HG03095 (cell line): Measurements from ENCODE around the gene USF1.

ENCODE experiments used
- ATAC-seq: cut with Tn5 transposase; IDR thresholded peaks from one replicate; pipeline ENCODE4 v1.9.1; 2021; ENCODE audit warnings: moderate library complexity; ENCODE audit not compliant: unreplicated experiment

Gene USF1, protein sequence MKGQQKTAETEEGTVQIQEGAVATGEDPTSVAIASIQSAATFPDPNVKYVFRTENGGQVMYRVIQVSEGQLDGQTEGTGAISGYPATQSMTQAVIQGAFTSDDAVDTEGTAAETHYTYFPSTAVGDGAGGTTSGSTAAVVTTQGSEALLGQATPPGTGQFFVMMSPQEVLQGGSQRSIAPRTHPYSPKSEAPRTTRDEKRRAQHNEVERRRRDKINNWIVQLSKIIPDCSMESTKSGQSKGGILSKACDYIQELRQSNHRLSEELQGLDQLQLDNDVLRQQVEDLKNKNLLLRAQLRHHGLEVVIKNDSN

DNA sequence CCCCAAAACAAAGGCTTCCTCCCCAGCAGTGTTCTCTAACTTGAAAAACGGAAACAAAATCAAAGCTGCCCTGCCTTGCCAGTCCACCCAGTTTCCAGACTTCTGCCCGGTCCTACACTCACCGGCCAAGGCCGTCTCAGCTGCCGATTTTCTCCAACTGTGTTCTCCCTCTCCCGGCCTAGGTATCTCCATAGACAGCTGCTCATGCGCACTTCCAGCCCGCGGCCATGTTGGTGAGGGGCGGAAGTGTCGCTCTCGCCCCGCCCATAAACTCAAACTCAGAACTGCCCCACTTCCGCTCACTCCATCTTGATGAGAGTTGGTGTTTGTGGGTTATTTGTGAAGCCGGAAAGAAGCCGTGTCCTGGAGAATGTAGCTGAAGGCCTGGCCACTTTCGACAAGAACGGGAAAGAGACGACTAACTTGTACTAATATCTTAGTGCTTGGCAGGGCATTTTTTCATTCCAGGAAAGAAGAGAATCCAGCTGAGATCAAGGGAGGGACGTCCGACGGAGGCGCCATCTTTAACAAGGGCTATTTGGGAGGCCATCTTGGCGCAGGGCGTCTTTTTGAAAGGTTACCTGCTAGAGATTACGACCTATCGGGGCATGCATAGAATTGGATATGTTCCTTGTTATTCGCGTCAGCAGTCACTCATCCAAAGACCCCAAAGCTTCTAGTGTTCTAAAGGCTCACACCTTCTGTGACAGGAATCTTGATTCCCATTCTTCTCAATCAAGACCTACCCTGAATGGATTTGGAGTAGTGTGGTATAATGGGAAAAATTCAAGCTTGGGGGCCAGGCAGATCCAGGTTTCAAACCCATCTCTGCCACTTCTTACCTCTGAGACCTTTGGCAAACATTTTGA, at the start of gene USF1:
TSS of gene USF1 (minus strand) at position 242 of the 869 bp plus-strand sequence. CDS start 2,702 bp downstream, outside the sequence.
- peak; percentile 45 for ATAC-seq

DNA sequence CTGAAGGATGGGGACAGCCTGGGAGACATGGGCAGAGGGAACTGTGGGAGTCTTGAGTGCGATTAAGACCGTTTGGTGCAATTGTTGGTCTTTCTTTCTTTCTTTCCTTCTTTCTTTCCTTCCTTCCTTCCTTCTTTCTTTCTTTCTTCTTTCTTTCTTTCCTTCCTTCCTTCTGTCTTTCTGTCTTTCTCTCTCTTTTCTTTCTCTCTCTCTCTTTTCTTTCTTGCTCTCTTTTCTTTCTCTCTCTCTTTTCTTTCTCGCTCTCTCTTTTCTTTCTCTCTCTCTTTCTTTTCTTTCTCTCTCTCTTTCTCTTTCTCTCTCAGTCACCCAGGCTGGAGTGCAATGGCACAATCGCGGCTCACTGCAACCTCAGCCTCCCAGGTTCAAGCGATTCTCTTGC, 49.5 kb upstream of the USF1 start:
- no peak for ATAC-seq

DNA sequence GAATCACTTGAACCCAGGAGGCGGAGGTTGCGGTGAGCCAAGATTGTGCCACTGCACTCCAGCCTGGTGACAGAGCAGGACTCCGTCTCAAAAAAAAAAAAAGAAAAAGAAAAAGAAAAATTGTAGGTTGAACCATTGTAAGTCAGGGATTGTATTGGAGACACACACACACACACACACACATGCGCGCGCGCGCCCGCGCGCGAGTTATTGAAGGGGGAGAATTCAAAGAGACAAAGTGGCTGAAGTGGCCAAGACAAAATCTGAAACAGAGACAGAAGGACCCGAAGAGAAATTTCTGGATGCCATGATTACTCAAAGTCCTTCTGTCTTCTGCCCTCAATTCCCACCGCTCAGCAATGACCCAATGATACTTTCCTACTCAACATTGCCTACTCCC, 48.7 kb upstream of the USF1 start:
- no peak for ATAC-seq

DNA sequence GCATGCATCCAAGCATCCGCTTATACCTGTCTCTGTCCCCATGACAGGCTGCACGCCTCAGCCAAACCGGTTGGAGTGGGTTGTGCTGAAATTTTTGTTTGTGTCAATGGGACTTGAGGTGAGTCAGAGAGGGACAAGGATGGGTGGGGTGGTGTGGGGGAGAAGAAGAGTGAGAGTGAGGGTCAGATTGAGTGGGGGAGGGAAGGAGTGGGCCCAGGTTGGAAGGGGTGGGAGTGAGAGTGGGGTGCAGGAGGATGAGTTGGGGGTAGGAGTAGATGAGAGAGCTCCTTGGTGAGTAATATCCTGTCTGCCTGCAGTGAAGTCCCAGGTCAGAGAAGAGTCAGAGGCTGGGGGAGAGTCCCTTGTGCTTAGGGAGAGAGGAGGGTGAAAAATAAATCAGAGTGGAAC, 46.8 kb upstream of the USF1 start:
- no peak for ATAC-seq

DNA sequence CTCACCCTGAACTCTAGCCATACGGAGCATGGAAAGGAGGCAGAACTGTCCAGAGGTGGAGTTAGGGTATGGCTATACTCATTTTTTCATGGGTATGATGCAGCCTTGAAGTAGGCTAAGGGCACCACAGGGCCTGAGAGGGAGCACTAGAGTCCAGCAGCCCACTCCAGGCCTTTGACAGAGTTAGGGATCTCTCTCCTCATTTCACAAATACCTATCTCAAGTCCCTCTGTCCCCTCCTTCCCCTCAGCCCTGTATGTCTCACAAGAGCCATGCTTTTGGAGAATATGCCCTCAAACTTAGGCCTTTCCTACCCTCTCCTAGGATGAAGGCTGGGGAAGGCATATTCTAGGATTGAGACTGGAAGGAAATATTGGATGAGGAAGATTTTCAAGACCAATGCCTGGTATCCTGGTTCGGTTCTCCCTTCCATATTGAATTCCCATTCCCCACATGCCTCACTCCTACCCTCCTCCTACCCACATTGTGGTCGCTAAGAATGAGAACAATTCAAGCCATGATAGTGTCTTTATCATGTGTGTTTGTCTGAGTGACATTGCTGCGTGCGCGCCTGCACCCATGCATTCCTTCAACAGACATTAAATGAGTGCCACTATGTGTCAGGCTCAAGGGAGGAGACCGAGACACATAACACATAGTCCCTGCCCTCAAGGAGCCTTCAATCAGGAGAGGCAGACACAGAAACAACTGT, 46.2 kb upstream of the USF1 start:
- ATAC-seq, result no peak

DNA sequence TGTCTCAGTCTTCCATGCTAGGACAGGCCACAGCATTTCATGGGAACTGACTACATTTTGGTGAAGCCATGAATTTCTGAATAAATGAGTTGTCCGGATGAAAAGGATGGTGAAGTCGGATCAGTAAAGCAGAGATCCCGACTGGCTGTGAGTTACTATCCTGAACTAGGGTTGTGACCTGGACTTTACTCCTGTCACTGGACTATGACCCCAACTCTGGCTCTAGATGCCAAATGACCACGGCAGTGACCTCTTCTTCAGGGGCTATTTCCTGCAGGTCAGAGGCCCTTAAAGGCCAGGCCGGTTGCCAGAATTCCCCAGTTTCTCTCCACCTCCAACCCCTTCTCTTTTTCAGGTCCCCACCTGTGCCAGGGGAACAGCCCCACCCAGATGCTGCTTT, 45.3 kb upstream of the USF1 start:
- ATAC-seq, result no peak

DNA sequence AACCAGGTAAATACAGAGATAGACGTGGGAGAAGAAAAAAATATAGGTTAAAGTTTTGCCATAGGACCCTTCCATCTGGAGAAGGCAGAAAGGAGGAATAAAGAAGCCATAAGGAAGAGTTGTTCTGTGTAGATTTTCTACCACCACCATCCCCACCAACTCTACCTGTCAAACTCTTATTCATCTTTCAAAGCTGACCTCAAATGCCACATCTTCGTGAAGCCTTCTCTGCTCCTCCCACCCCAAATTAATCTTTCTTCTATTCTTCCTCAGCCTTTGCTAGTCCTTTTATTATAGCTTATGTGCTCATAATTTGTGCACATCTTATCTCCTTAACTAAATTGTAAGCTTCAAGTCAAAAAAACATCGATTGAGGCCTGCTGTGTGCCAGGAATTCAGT, 44.8 kb upstream of the USF1 start:
- ATAC-seq, result no peak

DNA sequence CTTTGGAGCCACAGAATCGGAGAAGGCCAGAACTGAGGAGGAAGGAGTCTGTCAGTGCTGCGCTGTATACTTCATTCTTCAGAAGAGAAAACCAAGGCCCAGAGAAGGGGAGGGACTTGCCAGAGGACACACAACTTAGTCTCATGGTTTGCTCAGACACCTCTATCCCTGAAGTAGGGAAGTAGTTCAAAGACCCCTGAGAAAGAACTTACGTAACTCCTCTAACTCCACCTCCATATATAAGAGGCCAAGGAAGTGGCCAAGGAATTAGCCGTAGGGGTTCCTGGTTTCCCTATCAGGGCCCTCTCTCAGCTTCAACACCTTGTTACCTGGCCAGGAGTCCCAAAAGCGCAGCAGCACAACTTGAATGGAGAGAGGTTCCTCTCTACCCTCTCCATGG, 44.2 kb upstream of the USF1 start:
- no peak for ATAC-seq

DNA sequence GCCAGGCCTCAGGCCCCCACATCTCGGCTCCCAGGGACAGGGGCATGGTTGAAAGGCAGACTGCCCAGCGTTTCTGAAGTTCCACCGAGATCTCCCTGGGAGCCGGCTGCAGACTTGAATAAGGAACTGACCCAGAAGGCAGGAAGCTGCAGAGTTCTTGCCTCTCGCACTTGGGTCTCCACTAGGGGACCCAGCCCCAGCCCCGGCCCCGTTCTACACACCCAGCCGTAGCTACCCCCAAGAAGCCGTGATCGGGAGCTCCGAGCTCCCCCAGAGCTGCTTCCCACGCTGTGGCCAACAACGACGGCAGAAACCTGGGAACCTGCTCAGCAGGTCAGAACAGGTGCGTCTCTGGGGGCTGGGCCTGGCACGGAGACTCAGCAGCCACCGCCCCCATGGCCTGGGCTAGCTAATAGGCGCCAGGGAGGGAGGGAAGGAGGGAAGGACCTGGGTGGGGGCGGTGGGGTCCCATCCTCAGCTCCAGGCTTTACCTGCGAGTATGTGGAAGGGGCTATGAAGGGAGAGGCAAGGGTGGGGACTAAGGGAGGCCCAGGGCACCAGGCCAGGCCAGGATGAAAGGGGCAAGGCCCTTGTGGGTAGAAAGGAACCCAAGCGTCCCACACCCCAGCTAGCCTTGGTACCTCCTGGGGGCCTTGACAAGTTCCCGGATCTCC, 43.6 kb upstream of the USF1 start, which contains the start of gene NECTIN4:
TSS of gene NECTIN4 (minus strand) at position 308 of the 674 bp plus-strand sequence. CDS start at position 46, 262 bp downstream.
- ATAC-seq, result no peak

DNA sequence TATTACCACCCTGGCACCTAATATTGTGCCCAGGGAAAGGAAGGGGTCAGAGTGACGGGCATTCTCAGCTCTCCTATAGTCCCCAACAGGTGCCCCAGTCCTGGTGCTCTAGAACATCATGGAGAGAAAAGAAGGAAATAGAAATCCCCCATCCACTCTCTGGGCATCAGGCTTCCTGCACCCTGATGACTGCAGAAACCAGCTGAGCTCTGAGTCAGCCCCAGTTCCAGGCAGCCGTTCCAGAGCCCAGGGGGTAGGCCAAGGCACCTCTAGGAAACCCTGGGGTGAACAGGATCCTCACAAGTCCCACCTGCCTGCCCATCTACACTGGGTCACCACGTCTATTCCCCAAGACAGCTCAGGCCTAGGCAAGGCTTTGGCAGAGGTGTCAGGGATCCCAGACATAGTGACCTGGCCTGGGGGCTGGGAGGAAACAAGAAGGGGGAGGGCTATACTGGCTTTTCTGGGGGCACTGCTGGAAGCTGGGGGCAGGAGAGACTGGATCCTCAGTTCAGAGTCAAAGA, 42.9 kb upstream of the USF1 start:
- ATAC-seq, result no peak

DNA sequence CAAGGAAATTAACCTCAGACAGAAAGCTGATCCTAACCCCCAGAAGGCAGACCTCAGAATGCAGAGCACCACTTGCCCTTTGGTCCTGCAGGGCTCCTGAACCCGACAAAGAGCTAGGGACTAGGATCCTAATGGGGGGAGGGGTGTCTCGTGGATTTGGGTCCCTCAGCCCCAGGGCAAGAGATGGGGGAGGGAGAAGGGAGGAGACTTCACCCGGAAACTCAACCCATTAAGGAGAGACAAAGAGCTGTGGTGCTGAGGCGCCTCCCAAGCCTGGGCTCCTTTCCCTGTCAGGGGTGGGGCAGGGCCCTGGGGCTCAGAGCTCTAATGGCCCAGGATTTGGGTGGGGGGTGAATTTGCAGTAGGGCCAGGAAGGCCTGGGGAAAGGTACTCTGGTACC, 40.7 kb upstream of the USF1 start:
- no peak for ATAC-seq

DNA sequence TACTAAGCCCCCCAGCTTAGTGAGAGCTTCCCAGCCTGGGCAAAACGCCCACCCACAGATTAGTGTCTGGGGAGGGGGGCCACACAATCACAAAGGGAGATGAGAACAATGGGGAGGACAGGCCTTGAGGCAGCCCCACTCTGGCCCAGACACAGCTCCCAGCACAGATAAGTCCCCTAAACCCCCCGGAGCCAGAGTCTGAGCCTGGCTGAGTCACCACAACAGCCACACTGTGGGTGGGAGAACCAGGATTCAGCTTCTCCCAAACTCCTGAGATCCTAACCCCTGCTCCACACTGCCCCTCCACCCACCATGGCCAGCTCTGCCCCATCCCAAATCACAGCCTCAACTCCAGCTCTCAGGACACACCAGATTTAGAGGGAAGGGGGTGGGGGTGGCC, 39.4 kb upstream of the USF1 start:
- ATAC-seq, result no peak

DNA sequence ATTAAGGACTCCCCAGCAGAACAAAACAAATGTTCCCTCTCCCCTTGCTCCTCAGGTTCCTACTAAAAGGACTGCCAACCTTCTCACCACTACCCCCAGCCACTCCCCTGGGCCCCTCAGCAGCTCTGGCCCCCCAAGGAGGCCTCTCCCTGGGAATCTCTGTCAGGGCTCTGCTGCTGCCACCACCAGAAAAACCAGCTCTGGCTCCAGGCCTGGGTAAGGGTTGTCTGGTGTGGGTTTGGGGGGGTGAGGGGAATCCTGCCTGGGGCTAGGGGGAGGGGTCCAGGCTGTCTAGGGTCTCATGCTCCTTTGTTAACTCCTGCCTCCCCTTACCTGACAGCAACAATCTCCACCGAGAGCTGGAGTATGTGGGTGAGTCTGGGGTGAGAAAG, 38.8 kb upstream of the USF1 start:
- no peak for ATAC-seq

DNA sequence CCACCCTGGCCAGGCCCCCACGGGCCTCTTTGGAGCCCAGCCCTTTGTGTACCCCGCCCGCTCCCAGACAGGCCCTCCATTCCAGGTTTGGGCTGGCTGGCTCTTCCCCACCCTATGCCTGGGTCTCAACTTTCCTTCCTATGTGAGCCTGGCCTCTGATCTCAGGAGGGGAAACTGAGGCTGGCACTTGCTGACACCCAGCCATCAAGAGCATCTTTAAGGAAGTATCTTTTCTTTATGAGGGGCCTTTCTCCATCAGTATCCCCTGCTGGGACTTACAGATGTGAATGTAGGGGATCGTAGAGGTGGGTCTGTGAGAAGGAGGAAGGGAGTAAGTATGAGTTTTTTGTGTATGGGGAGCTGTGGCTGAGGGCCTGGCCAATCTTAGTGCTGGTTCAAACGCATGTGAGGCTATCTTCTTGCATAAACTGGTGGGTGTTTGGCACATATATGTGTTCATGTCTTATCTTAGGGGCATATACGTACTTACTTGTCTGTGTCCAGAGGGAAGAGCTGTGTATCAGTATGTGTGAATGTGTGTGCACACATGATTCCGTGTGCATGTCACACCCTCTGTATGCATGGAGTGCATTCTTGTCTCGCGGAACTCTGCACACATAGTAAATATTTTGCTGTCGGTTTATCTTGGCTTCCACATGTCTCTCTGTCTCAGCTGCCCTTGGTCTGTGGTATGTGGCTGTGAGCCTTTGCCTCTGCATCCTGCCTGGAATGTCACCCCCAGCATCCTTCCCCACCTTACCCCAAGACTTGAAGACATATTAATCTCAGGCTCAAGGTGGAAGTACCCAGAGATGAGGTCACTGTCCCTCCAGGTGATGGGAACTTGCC, 38.2 kb upstream of the USF1 start:
- no peak for ATAC-seq

DNA sequence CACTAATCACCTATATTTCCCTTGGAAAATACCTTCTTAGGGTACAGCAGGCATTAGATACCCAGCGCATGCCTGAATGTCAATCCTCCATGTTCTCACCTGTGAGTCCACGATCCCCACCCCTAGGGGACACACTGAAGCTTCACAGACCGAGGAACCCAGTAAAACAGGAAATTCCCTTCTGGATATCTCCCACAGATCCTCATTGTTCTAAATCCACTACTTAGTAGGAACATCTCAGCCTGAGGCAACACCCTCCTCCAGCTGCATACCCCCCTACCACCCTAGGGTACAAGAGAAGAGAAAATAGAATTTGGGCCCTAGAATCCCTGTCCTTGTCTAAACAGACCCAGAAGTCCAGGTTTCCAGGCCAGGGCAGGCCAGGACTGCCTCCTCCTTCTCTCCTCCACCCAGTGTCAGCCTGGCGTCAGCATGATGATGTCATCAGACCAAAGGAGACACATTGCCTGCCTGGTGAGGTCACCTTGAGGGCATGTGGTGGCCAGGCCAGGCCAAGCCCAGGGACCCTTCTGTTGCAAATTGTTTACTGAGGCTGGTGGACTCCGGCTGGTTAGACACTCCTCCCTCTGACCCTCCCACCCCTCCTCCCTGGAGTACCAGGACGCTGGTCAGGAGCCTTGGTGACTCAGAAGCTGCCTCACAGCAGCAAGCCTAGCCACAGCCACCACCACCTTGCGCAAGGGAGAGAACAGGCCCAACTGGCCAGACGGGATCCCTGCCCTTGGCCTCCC, 37.4 kb upstream of the USF1 start:
- no peak for ATAC-seq

DNA sequence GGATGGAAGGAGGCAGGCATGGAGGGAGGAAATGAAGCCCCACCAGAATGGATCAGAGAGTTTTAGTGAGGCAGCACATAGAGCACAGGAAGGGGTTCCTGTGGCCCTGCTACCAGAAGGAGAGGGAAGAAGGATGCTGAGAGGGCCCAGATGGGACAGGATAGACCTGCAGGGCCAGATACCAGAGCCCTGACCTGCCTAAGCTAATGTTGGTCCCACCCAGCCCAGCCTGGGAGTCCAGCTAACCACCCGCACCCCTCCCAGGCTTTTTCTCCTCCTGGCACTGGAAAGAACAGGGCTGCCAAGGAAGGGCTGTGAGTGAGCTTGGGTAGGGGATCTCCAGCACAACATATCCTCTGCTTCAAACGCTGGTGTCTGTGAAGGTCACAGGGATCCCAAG, 36.7 kb upstream of the USF1 start:
- no peak for ATAC-seq

DNA sequence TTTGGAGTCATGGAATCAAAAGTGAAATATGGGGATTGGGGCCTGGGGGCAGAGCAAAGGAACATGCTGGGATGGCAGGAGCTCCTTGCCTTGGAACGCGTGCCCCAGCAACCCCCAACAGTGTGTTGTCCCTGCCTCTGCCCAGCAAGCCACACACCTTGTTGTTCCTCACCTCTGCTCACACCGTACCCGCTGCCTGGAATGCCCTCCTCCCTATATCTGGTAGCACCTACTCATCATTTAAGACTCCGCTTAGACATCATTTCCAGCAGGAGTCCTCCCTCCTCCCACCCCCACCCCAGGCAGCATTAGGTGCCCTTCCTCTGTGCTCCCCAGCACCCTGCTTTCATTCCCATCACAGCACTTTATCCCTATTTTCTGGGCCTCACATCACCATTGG, 35.7 kb upstream of the USF1 start:
- ATAC-seq, result no peak

DNA sequence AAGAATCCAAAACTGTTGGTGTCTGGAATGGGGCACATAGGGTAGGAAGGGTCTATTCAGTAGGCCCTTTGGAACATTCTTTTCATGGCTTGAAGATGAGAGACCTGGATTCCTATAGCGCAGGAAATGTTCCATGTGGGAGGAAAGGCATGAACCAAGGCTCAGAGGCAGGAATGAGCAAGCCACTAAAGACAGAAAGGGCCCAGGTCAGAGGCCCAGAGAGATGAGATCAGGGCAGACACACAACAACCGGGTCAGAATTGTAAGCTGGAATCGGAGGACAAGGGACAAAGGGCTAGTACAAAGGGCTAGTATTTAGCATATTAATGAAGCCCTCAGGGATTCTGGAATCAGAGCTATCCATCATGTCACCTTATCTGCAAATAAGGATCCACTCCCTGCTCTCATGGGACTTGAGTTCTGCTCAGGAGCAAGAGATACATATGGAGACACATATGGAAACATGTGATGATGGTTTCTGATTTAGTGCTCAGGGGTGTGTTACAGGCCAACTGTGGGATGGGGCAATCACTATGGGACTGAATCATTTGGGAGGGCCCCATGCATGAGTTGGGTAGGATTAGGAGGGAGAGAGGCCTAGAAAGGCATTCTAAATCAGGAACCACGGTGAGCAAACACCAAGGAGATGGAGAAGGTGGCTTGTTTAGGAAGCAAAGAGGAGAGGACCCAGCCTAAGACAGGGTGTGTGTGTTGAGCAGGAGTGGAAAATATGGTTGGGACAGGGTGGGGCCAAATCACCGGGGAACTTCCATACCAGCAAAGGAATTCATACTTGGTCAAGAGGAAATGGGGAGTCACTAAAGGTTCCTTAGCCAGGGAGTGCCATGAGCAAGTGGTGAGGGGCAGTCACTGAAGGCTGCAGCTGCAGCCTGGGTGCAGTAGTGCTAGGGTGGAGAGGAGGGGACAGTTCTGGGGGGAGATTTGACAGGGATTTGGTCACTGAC, 34.9 kb upstream of the USF1 start:
- ATAC-seq, result no peak
